Keratinocyte (primary cell): ENCODE measurements around the gene RASGEF1C.

Source experiments
- CTCF ChIP-seq, 3 experiments: IDR thresholded peaks in 1 of 3; conservative IDR thresholded peaks in 1 of 3; optimal IDR thresholded peaks in 1 of 3; 2 replicates in 2 of 3; 3 replicates in 1 of 3; pipeline versions ENCODE3 to v1.5.1; 2011; ENCODE audit warnings: low read length in 3 of 3, mild to moderate bottlenecking in 3 of 3, moderate library complexity in 2 of 3, control low read depth in 1 of 3, inconsistent platforms in 1 of 3; ENCODE audit not compliant: insufficient read depth in 2 of 3; ENCODE audit errors: extremely low read depth in 1 of 3
- EZH2 ChIP-seq: IDR thresholded peaks from one replicate; pipeline ENCODE4 v1.6.1; 2012; ENCODE audit warnings: inconsistent platforms, mild to moderate bottlenecking, low read length, moderate library complexity

GRCh38 chr5:180201051-180201987, 7.7 kb downstream of the RASGEF1C start:
- peak; percentile 26 to 57 (median 35) for TF ChIP-seq CTCF (optimal IDR thresholded peaks at IDR 0.05 in 1 of 3, IDR thresholded peaks at IDR 0.05 in 1 of 3, conservative IDR thresholded peaks at IDR 0.05 in 1 of 3; ENCODE audit: extremely low read depth in 1 of 3, insufficient read depth in 2 of 3, low read length in 3 of 3)
- no peak for TF ChIP-seq EZH2
